Endothelial cell of umbilical vein (primary cell): ENCODE measurements around the gene OR4K15.

Experiments
- CTCF ChIP-seq, 2 donors: IDR thresholded peaks; 1 replicate in 1 of 2; 2 replicates in 1 of 2; pipeline ENCODE4 v1.5.1; 2011; ENCODE audit warnings: low read length in 2 of 2, mild to moderate bottlenecking in 2 of 2, moderate library complexity in 2 of 2, control low read depth in 1 of 2, inconsistent platforms in 1 of 2, low read depth in 1 of 2; ENCODE audit not compliant: insufficient read depth in 1 of 2; ENCODE audit errors: extremely low read depth in 1 of 2
- EZH2 ChIP-seq: IDR thresholded peaks from 2 replicates; pipeline ENCODE4 v1.6.1; 2012; ENCODE audit warnings: borderline replicate concordance, low read depth, mild to moderate bottlenecking, moderate library complexity, low read length, inconsistent platforms; ENCODE audit not compliant: severe bottlenecking
- POLR2A ChIP-seq: IDR thresholded peaks from 2 replicates; pipeline ENCODE4 v1.6.1; 2012; ENCODE audit warnings: low read depth, mild to moderate bottlenecking, control low read depth, low read length

- TF ChIP-seq POLR2A (no peak), CTCF (IDR thresholded peaks at IDR 0.05; ENCODE audit: extremely low read depth in 1 of 2, insufficient read depth in 1 of 2, low read depth in 1 of 2, low read length in 2 of 2) (no peak), EZH2 (no peak)
Measured at GRCh38 chr14:19974844-19975243, 547 bp upstream of the OR4K15 start.
